ENCODE results near the gene BIN1. TPM values are rescaled to one million over a fixed set of nuclear protein-coding genes. Genes with fewer than 3 reads are reported as not detected.

The BIN1 gene
- total RNA-seq, 1 experiment from 2014 or later: 26.0 TPM

GRCh38 chr2:127008265-127009015, 98.5 kb downstream of the BIN1 start:
- DNase-seq: no peak
- no peak overlapping the region for H3K4me3 ChIP-seq (ENCODE audit: insufficient read depth, low read depth, low read length)
- no peaks in the 10 kb centered on the region for H3K36me3 ChIP-seq (replicated peaks; ENCODE audit: control insufficient read depth, insufficient read depth, low read length)
- H3K27me3 ChIP-seq (ENCODE audit: control insufficient read depth, insufficient read depth, low read length): no peaks in the 10 kb centered on the region

- Histone ChIP-seq H3K4me3 (ENCODE audit: insufficient read depth, low read depth, low read length) (no peak overlapping the region), H3K27me3 (ENCODE audit: control insufficient read depth, insufficient read depth, low read length) (no peaks in the 10 kb centered on the region), H3K36me3 (replicated peaks; ENCODE audit: control insufficient read depth, insufficient read depth, low read length) (no peaks in the 10 kb centered on the region)
- no peak for DNase-seq
Observed at GRCh38 chr2:127007652-127008051, 99.3 kb downstream of the BIN1 start.

- H3K27me3 ChIP-seq (ENCODE audit: control insufficient read depth, insufficient read depth, low read length): no peaks in the 10 kb centered on the region
- H3K36me3 ChIP-seq (replicated peaks; ENCODE audit: control insufficient read depth, insufficient read depth, low read length): no peaks in the 10 kb centered on the region
- no peak for DNase-seq
- H3K4me3 ChIP-seq (ENCODE audit: insufficient read depth, low read depth, low read length): no peak overlapping the region
Observed at GRCh38 chr2:127006962-127007361, 100.0 kb downstream of the BIN1 start.

DNA sequence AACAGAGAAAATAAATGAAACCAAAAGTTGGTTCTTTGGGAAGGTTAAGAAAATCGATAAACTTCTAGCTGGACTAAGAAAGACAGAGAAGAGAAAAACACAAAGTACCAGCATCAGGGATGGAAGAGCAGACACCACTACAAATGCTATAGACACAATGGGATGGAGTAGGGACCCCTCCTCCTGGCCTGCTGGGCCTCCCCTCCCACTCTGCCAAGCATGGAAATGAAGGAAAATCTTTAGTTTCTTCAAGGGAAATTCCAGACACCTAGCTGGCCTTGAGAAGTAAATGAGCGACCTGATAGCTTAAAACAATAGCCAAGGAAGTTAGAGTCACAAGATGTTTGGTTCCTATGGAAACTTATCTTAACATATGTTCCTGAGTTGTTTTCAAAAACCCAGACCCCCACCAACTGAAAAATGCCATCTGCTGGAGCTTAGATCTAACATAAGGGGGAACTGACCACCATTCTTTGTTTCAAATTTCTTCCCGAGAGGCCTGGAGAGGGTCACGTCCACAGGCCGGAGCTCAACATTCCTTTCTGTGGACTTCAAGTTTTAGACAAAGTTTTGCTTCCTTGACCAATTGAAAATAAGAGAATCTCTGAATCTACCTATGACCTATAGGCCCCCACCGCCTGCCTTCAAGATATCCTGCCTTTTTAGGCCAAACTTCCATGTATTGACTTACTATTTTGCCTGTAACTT, 101.9 kb downstream of the BIN1 start:
- Histone ChIP-seq H3K27me3 (ENCODE audit: control insufficient read depth, insufficient read depth, low read length) (no peaks in the 10 kb centered on the region), H3K4me3 (ENCODE audit: insufficient read depth, low read depth, low read length) (no peak overlapping the region)
- peak; percentile 60 for DNase-seq

DNA sequence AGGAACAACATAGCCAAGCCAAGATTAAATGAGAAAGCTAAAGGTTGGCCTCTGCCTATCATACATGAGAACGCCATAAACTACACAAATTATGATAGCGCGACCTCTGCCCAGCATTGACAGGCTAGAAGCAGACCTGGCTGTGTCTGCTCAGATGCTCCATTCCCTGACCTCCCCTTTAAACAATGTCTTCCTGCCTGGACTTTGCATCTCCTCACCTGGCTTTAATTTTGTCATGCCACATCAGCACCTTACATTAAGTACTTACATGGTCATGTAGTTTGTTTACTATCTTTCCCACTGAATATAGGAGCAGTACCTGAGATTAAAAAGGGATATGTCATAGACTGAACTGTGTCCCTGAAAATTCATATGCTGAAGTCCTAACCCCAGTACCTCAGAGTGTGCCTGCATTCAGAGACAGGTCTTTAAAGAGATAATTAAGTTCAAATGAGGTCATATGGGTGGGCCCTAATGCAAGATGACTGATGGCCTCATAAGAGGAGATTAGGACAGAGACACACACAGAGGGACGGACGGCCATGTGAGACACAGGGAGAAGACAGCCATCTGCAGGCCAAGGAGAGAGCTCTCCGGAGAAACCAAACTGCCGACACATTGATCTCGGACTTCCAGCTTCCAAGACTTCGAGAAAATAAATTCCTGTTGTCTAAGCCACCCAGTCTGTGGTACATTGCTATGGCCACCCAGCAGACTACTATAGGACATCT, 103.7 kb downstream of the BIN1 start:
- DNase-seq: no peak
- Histone ChIP-seq H3K36me3 (replicated peaks; ENCODE audit: control insufficient read depth, insufficient read depth, low read length) (no peaks in the 10 kb centered on the region), H3K27me3 (ENCODE audit: control insufficient read depth, insufficient read depth, low read length) (no peaks in the 10 kb centered on the region), H3K4me3 (ENCODE audit: insufficient read depth, low read depth, low read length) (no peak overlapping the region)

More for the DNA sequence above, 101.9 kb downstream of the BIN1 start:
- H3K36me3 ChIP-seq (replicated peaks; ENCODE audit: control insufficient read depth, insufficient read depth, low read length): no peaks in the 10 kb centered on the region

- H3K27me3 ChIP-seq (ENCODE audit: control insufficient read depth, insufficient read depth, low read length): no peaks in the 10 kb centered on the region
- H3K4me3 ChIP-seq (ENCODE audit: insufficient read depth, low read depth, low read length): no peak overlapping the region
- no peak for DNase-seq
- no peaks in the 10 kb centered on the region for H3K36me3 ChIP-seq (replicated peaks; ENCODE audit: control insufficient read depth, insufficient read depth, low read length)
Observed at GRCh38 chr2:127001751-127002150, 105.2 kb downstream of the BIN1 start.

GRCh38 chr2:127000937-127001336, 106.0 kb downstream of the BIN1 start:
- no peaks in the 10 kb centered on the region for H3K27me3 ChIP-seq (ENCODE audit: control insufficient read depth, insufficient read depth, low read length)
- no peaks in the 10 kb centered on the region for H3K36me3 ChIP-seq (replicated peaks; ENCODE audit: control insufficient read depth, insufficient read depth, low read length)
- H3K4me3 ChIP-seq (ENCODE audit: insufficient read depth, low read depth, low read length): no peak overlapping the region
- no peak for DNase-seq

GRCh38 chr2:127000194-127000593, 106.8 kb downstream of the BIN1 start:
- no peak for DNase-seq
- Histone ChIP-seq H3K4me3 (ENCODE audit: insufficient read depth, low read depth, low read length) (no peak overlapping the region), H3K36me3 (replicated peaks; ENCODE audit: control insufficient read depth, insufficient read depth, low read length) (no peaks in the 10 kb centered on the region), H3K27me3 (ENCODE audit: control insufficient read depth, insufficient read depth, low read length) (no peaks in the 10 kb centered on the region)

DNA sequence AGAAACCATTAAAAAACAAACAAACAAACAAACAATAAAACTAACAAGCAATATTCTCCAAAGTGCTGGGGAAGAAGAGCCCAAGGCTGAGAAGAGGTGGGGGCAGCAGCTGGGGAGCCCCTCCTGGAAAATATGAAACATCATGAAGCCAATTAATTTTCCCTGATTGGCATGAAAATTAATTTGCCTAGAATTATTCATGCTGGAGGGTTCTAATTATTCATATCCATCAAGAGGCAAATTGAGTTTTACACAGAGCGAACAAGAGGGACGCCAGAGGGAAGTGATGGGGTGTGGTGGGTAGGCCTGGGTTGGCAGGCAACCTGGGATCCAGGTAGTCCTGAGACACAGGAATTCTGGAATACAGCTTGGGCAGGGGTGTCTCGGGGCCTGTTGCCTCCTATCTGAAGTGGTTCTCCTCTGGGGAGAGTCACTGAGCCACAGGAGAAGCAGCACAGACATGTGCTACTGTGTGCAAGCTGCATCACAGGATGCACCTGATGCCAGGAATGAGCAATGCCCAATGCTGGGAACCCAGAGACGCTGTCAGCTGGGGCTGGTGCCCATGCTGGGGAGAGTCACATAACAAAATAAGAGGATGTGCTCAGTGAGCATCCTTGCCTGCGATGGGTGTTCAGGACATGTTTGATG, 107.7 kb downstream of the BIN1 start:
- Histone ChIP-seq H3K36me3 (replicated peaks; ENCODE audit: control insufficient read depth, insufficient read depth, low read length) (no peaks in the 10 kb centered on the region), H3K4me3 (ENCODE audit: insufficient read depth, low read depth, low read length) (no peak overlapping the region), H3K27me3 (ENCODE audit: control insufficient read depth, insufficient read depth, low read length) (no peaks in the 10 kb centered on the region)
- no peak for DNase-seq

GRCh38 chr2:126998486-126998885, 108.5 kb downstream of the BIN1 start:
- Histone ChIP-seq H3K36me3 (replicated peaks; ENCODE audit: control insufficient read depth, insufficient read depth, low read length) (no peaks in the 10 kb centered on the region), H3K27me3 (ENCODE audit: control insufficient read depth, insufficient read depth, low read length) (no peaks in the 10 kb centered on the region), H3K4me3 (ENCODE audit: insufficient read depth, low read depth, low read length) (no peak overlapping the region)
- no peak for DNase-seq

Other genes starting within 250 kb of the BIN1 start
- gene TEX51, start 208.3 kb downstream of the BIN1 start, total RNA-seq (2014; rRNA removed; shearing (Covaris generic)): not detected in 2 replicates
- gene CYP27C1, start 113.1 kb upstream of the BIN1 start, total RNA-seq (2014; rRNA removed; shearing (Covaris generic)): 0.59 and 0.83 TPM in 2 replicates
- 38.1 and 38.4 TPM in 2 replicates for gene ERCC3, start 187.0 kb upstream of the BIN1 start, total RNA-seq (2014; rRNA removed; shearing (Covaris generic))

Data from H7 (cell line).